ENCODE data around the gene CCDC78. TPM values are rescaled to one million over a fixed set of nuclear protein-coding genes. Genes with fewer than 3 reads are reported as not detected.

Gene CCDC78
- polyA plus RNA-seq, 1 donor from 2014 or later = 10.7 TPM

DNA sequence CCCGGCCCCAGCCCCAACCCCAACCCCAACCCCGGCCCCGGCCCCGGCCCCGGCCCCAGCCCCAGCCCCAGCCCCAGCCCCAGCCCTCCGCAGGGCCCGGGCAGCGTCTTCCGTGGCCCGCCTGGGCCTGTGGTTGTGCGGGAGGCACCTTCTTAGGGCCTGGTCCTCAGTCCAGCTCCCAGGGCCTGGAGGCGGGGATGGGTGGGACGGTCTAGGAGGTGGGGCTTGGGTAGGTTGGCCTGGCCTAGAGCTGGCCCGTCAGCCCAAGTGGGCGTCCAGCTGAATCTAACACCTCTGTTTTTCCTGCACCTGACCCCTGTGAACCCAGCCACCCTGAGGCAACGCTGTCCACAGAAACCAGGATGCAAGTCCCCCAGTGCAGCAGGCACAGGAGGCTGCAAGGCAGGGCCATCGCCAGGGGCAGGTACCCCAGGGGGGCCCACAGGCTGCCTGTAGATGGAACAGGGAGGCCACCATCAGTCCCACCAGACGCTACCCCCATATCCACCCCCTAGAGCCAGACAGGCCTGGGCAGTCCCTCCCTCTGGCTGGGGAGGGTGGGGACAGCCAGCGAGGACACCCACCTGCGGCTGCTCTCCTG lies 43.0 kb upstream of the CCDC78 start:
- Histone ChIP-seq H3K27ac (ENCODE audit: low read length) (no peak overlapping the region), H3F3A (ENCODE audit: insufficient read depth, low read length, poor library complexity, severe bottlenecking) (no peaks in the 10 kb centered on the region), H3K4me2 (ENCODE audit: low read length) (no peak overlapping the region), H3K9ac (ENCODE audit: low read length) (no peak overlapping the region), H3K27me3 (ENCODE audit: insufficient read depth, low read depth, low read length) (no peaks in the 10 kb centered on the region), H3K79me2 (replicated peaks; ENCODE audit: insufficient read depth, low read length) (no peaks in the 10 kb centered on the region), H3K4me3 (ENCODE audit: low read length) (no peak overlapping the region), H3K9me2 (ENCODE audit: insufficient read depth, low read length) (no peaks in the 10 kb centered on the region), H4K20me1 (ENCODE audit: insufficient read depth) (no peaks in the 10 kb centered on the region), H3K36me3 (ENCODE audit: insufficient read depth, low read length) (no peaks in the 10 kb centered on the region), H3K9me3 (ENCODE audit: low read length) (no peaks in the 10 kb centered on the region), H2AFZ (ENCODE audit: low read depth, low read length) (no peak overlapping the region)
- TF ChIP-seq RAD21 (conservative IDR thresholded peaks at IDR 0.05) (no peak), EZH2 (IDR thresholded peaks at IDR 0.05; ENCODE audit: borderline replicate concordance, insufficient read depth, low read length, poor library complexity, severe bottlenecking) (no peak), TAF1 (IDR thresholded peaks at IDR 0.05; ENCODE audit: low read depth) (no peak), EP300 (conservative IDR thresholded peaks at IDR 0.05; ENCODE audit: poor library complexity, severe bottlenecking) (no peak)
- TF ChIP-seq, protein P1, sequence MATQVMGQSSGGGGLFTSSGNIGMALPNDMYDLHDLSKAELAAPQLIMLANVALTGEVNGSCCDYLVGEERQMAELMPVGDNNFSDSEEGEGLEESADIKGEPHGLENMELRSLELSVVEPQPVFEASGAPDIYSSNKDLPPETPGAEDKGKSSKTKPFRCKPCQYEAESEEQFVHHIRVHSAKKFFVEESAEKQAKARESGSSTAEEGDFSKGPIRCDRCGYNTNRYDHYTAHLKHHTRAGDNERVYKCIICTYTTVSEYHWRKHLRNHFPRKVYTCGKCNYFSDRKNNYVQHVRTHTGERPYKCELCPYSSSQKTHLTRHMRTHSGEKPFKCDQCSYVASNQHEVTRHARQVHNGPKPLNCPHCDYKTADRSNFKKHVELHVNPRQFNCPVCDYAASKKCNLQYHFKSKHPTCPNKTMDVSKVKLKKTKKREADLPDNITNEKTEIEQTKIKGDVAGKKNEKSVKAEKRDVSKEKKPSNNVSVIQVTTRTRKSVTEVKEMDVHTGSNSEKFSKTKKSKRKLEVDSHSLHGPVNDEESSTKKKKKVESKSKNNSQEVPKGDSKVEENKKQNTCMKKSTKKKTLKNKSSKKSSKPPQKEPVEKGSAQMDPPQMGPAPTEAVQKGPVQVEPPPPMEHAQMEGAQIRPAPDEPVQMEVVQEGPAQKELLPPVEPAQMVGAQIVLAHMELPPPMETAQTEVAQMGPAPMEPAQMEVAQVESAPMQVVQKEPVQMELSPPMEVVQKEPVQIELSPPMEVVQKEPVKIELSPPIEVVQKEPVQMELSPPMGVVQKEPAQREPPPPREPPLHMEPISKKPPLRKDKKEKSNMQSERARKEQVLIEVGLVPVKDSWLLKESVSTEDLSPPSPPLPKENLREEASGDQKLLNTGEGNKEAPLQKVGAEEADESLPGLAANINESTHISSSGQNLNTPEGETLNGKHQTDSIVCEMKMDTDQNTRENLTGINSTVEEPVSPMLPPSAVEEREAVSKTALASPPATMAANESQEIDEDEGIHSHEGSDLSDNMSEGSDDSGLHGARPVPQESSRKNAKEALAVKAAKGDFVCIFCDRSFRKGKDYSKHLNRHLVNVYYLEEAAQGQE (IDR thresholded peaks at IDR 0.05; ENCODE audit: borderline replicate concordance) = no peak

DNA sequence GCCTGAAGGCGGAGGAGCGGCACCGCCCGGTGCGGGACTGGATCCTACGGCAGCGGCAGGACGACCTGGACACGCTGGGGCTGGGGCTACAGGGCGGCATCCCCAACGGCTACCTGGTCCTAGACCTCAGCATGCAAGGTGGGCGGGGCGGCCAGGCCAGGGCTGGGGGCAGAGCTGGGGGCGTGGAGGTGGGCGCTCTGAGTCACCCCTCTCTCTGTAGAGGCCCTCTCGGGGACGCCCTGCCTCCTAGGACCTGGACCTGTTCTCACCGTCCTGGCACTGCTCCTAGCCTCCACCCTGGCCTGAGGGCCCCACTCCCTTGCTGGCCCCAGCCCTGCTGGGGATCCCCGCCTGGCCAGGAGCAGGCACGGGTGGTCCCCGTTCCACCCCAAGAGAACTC lies 42.2 kb upstream of the CCDC78 start:
- H2AFZ ChIP-seq (ENCODE audit: low read depth, low read length) = no peak overlapping the region
- H3K9me2 ChIP-seq (ENCODE audit: insufficient read depth, low read length) = no peaks in the 10 kb centered on the region
- H3K4me3 ChIP-seq (ENCODE audit: low read length) = no peak overlapping the region
- no peak overlapping the region for H3K27ac ChIP-seq (ENCODE audit: low read length)
- H3K9ac ChIP-seq (ENCODE audit: low read length) = no peak overlapping the region
- TF ChIP-seq RAD21 (conservative IDR thresholded peaks at IDR 0.05) = no peak
- TF ChIP-seq, protein P2, sequence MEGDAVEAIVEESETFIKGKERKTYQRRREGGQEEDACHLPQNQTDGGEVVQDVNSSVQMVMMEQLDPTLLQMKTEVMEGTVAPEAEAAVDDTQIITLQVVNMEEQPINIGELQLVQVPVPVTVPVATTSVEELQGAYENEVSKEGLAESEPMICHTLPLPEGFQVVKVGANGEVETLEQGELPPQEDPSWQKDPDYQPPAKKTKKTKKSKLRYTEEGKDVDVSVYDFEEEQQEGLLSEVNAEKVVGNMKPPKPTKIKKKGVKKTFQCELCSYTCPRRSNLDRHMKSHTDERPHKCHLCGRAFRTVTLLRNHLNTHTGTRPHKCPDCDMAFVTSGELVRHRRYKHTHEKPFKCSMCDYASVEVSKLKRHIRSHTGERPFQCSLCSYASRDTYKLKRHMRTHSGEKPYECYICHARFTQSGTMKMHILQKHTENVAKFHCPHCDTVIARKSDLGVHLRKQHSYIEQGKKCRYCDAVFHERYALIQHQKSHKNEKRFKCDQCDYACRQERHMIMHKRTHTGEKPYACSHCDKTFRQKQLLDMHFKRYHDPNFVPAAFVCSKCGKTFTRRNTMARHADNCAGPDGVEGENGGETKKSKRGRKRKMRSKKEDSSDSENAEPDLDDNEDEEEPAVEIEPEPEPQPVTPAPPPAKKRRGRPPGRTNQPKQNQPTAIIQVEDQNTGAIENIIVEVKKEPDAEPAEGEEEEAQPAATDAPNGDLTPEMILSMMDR (IDR thresholded peaks at IDR 0.05; ENCODE audit: poor library complexity, severe bottlenecking) = no peak
- no peak for TF ChIP-seq EZH2 (IDR thresholded peaks at IDR 0.05; ENCODE audit: borderline replicate concordance, insufficient read depth, low read length, poor library complexity, severe bottlenecking)
- TF ChIP-seq POLR2AphosphoS5 (IDR thresholded peaks at IDR 0.05) = no peak
- TF ChIP-seq EP300 (conservative IDR thresholded peaks at IDR 0.05; ENCODE audit: poor library complexity, severe bottlenecking) = no peak
- no peak for TF ChIP-seq MXI1 (conservative IDR thresholded peaks at IDR 0.05; ENCODE audit: poor library complexity, severe bottlenecking)
- TF ChIP-seq SMC3 (conservative IDR thresholded peaks at IDR 0.05; ENCODE audit: poor library complexity) = no peak
- TF ChIP-seq TAF1 (IDR thresholded peaks at IDR 0.05; ENCODE audit: low read depth) = no peak
- TF ChIP-seq, protein P1 (IDR thresholded peaks at IDR 0.05; ENCODE audit: borderline replicate concordance) = no peak
- H3K36me3 ChIP-seq (ENCODE audit: insufficient read depth, low read length) = no peaks in the 10 kb centered on the region
- H3F3A ChIP-seq (ENCODE audit: insufficient read depth, low read length, poor library complexity, severe bottlenecking) = no peaks in the 10 kb centered on the region
- no peaks in the 10 kb centered on the region for H3K9me3 ChIP-seq (ENCODE audit: low read length)
- no peak overlapping the region for H3K4me2 ChIP-seq (ENCODE audit: low read length)
- no peaks in the 10 kb centered on the region for H3K79me2 ChIP-seq (replicated peaks; ENCODE audit: insufficient read depth, low read length)
- no peaks in the 10 kb centered on the region for H4K20me1 ChIP-seq (ENCODE audit: insufficient read depth)
- H3K27me3 ChIP-seq (ENCODE audit: insufficient read depth, low read depth, low read length) = no peaks in the 10 kb centered on the region

All from neural cell (in vitro differentiated cells).